ENCODE results near the gene MRPL1. TPM values are rescaled to one million over a fixed set of nuclear protein-coding genes. Genes with fewer than 3 reads are reported as not detected.
"Not testable (repeated sequence)": the region's sequence is repeated elsewhere in the genome, so short reads cannot be mapped to it uniquely, and the experiment has no call there.

Gene MRPL1
- total RNA-seq, 1 donor from 2014 or later, result 6.2 TPM

DNA sequence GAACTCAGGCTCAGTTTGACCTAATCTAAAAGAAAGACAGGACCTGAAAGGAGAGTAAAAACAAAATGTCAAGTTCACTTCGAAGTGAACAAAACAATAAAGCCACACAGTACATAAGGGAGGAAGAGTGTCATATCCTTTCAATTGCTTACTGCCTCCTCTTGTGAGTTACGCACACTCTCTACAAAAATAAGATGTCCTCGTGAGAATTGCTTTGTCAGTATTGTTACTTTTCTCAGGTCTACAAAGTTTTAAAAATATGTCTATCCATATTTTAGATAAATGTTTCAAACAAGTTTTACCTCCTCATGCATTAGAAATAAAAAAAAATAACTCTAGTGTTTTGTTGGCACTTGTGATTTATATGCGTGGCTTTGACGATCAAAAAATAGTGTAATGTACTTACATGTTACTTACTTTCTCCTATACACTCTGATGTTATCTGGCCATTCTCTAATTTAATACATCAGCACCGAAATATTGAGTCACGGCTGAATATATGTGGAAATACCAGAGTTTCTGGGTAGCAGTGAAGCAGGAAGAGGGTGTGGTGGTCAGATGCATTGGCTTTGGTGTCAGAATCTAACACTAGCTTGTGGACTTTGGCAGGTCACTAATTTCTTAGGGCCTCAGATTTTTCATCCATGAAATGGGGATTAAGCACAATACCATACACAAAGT is 8.1 kb upstream of the MRPL1 start:
- Histone ChIP-seq H3K27ac (peak overlapping the region in 1 of 2 donors; percentile 34), H3K27me3 (no peaks in the 10 kb centered on the region), H3K4me1 (no peaks in the 10 kb centered on the region), H3K36me3 (no peaks in the 10 kb centered on the region), H3K4me3 (no peak overlapping the region), H3K9me3 (no peaks in the 10 kb centered on the region)
- TF ChIP-seq, protein P1, sequence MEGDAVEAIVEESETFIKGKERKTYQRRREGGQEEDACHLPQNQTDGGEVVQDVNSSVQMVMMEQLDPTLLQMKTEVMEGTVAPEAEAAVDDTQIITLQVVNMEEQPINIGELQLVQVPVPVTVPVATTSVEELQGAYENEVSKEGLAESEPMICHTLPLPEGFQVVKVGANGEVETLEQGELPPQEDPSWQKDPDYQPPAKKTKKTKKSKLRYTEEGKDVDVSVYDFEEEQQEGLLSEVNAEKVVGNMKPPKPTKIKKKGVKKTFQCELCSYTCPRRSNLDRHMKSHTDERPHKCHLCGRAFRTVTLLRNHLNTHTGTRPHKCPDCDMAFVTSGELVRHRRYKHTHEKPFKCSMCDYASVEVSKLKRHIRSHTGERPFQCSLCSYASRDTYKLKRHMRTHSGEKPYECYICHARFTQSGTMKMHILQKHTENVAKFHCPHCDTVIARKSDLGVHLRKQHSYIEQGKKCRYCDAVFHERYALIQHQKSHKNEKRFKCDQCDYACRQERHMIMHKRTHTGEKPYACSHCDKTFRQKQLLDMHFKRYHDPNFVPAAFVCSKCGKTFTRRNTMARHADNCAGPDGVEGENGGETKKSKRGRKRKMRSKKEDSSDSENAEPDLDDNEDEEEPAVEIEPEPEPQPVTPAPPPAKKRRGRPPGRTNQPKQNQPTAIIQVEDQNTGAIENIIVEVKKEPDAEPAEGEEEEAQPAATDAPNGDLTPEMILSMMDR (IDR thresholded peaks at IDR 0.05), result no peak
- no peak for DNase-seq (ENCODE audit: low spot score in 2 of 2)
- intact Hi-C loops (cut with DNase I), result no loop called here

DNA sequence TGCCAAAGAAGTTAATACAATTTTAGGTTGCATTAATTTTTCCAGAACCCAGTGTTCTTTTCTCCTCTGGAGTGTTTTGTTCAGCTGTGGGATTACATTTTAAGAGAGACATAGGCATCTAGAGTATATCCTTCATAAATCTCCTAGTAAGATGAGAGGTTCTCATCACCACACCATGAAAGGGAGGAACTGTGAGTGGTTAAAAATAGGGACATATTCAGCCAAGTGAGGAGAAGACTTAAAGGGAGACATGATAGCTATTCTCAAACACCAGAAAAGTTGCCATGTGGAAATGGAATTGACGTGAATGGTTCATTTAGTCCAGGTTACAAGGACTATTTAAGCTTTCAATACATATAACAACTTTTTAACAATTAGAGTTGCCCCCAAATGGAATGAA is 6.5 kb upstream of the MRPL1 start:
- intact Hi-C loops (cut with DNase I), result no loop called here
- no peaks in the 10 kb centered on the region for H3K4me1 ChIP-seq
- H3K27me3 ChIP-seq, result no peaks in the 10 kb centered on the region
- no peak overlapping the region for H3K27ac ChIP-seq
- H3K36me3 ChIP-seq, result no peaks in the 10 kb centered on the region
- no peaks in the 10 kb centered on the region for H3K9me3 ChIP-seq
- TF ChIP-seq, protein P1 (IDR thresholded peaks at IDR 0.05), result no peak
- no peak for DNase-seq (ENCODE audit: low spot score in 2 of 2)
- H3K4me3 ChIP-seq, result no peak overlapping the region

DNA sequence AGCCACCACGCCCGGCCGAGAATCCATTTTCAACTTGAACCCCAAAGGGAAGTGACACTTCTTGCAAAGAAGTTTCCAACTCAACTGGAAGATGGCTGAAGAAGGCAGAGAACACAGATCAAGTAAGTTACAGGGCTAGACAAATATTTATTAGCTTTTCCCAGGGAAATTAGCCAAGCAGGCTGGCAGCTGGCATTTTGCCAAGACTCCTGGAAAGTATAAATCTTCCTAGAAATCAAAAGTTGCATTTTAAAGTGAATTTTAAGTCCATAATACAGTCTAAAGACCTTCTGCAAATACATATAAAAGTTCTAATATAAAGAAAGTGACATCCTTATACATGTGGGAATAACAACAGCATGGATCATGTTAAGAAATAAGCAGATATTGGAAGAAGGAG is 3.4 kb upstream of the MRPL1 start:
- no peaks in the 10 kb centered on the region for H3K27me3 ChIP-seq
- no peak overlapping the region for H3K27ac ChIP-seq
- intact Hi-C loops (cut with DNase I), result no loop called here
- TF ChIP-seq, protein P1 (IDR thresholded peaks at IDR 0.05), result no peak
- no peaks in the 10 kb centered on the region for H3K36me3 ChIP-seq
- peaks cover 2 to 6% of the 10 kb centered on the region in 2 donors for H3K4me1 ChIP-seq
- H3K4me3 ChIP-seq, result no peak overlapping the region
- no peaks in the 10 kb centered on the region for H3K9me3 ChIP-seq
- DNase-seq (ENCODE audit: low spot score in 2 of 2), result no peak

DNA sequence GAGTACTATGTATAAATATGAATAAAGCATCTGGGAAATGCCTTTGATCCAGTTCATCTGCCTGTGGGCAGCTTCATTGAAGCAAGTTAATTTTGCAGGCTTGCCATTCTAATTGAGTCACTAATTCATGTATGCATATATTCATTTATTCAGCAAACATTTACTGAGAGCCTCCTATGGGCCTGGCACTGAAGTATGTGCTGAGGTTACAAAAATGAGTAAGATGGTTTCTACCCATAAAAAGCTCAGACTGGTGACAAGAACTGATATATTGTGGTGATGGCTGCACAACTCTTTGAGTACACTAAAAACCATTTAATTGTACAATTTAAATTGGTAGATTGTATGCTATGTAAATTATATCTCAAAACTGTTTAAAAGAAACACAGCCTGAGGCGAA is 1.1 kb upstream of the MRPL1 start:
- Histone ChIP-seq H3K9me3 (no peaks in the 10 kb centered on the region), H3K27ac (peak overlapping the region; percentile 99), H3K36me3 (no peaks in the 10 kb centered on the region), H3K4me1 (peaks cover 2 to 6% of the 10 kb centered on the region in 2 donors), H3K4me3 (peak overlapping the region; percentile 49 to 75), H3K27me3 (no peaks in the 10 kb centered on the region)
- TF ChIP-seq, protein P1 (IDR thresholded peaks at IDR 0.05), result no peak
- intact Hi-C loops (cut with DNase I), result loop anchor here (2.0 to 5.0 kb wide), 2 partner anchors 915 to 1714 kb away; partner anchors contain the start of genes BMP2K and NUP54
- no peak for DNase-seq (ENCODE audit: low spot score in 2 of 2)

DNA sequence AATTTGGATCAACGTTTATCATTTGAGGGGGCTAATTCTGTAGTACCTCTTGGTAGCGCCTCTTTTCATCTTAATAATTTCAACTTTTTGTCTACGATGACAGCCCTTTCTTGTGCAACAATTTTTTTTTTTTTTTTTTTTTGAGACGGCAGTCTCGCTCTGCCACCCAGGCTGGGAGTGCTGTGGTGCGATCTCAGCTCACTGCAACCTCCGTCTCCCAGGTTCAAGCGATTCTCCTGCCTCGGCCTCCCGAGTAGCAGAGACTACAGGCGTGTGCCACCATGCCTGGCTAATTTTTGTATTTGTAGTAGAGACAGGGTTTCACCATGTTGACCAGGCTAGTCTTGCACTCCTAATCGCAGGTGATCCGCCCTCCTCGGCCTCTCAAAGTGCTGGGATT is 711 bp downstream of the MRPL1 start:
- H3K27me3 ChIP-seq; H3K4me1 ChIP-seq; H3K36me3 ChIP-seq; H3K9me3 ChIP-seq; DNase-seq (ENCODE audit: low spot score in 2 of 2): not testable (repeated sequence)
- intact Hi-C loops (cut with DNase I), result loop anchor here (2.0 to 5.0 kb wide), 2 partner anchors 1716 to 1873 kb away; partner anchors contain the start of genes NUP54 and SDAD1
- Histone ChIP-seq H3K4me3 (peak overlapping the region; percentile 49 to 75), H3K27ac (peak overlapping the region in 1 of 2 donors; percentile 99)

DNA sequence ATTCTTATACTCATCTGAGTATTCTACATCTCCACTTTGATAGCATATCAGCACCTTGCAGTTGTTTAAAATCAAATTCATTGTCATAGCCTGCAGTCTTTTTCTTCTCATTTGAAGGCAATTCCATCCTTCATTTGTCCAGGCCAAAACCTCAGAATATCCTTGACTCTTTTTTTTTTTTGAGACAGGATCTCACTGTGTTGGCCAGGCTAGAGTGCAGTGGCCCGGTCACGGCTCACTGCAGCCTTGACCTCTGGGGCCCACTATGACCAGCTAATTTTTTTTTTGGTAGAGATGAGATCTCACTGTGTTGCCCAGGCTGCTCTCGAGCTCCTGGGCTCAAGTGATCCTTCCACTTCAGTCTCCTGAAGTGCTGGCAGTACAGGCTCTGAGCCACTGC is 2.6 kb downstream of the MRPL1 start:
- Histone ChIP-seq H3K27me3 (no peaks in the 10 kb centered on the region), H3K4me1 (peaks cover 2 to 6% of the 10 kb centered on the region in 2 donors), H3K4me3 (no peak overlapping the region), H3K36me3 (no peaks in the 10 kb centered on the region), H3K9me3 (no peaks in the 10 kb centered on the region), H3K27ac (no peak overlapping the region)
- TF ChIP-seq, protein P1 (IDR thresholded peaks at IDR 0.05), result no peak
- no peak for DNase-seq (ENCODE audit: low spot score in 2 of 2)
- intact Hi-C loops (cut with DNase I), result no loop called here
